GM21717 (cell line): ENCODE measurements around the gene ARHGDIB.

Experiments used
- ATAC-seq: cut with Tn5 transposase; IDR thresholded peaks from one replicate; pipeline ENCODE4 v1.9.1; 2021; ENCODE audit warnings: mild to moderate bottlenecking, moderate library complexity; ENCODE audit not compliant: unreplicated experiment

Gene ARHGDIB

DNA sequence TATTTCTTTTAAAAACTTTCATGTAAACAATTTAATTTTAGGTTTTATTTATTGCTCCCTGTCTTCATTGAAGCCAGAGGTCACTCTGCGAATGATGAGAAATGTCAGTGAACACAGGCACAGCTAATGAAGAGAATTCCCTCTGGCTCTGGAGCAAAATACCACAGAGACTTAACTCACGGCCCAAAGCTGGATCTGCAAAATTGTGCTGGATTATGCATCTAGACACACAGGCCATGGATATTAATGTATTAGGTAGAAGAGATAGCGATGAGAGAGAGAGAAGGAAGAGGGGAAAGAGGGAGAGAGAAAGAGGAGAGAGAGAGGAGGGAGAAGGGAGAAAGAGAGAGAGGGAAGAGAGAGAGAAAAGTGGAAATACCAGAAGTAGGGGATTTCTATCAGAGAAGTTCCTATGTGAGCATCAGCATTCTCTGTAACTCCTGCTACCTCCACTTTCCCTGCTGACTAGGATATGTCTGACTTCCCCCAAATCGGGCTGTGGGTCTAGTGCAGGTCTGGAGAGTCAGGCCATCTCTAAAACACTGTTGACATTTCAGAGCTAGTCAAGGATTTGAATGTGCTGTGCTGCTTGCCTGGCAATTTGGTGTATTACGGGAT lies 3.7 kb downstream of the ARHGDIB start:
- no peak for ATAC-seq

GRCh38 chr12:14956905-14957304 lies 4.5 kb downstream of the ARHGDIB start:
- no peak for ATAC-seq

DNA sequence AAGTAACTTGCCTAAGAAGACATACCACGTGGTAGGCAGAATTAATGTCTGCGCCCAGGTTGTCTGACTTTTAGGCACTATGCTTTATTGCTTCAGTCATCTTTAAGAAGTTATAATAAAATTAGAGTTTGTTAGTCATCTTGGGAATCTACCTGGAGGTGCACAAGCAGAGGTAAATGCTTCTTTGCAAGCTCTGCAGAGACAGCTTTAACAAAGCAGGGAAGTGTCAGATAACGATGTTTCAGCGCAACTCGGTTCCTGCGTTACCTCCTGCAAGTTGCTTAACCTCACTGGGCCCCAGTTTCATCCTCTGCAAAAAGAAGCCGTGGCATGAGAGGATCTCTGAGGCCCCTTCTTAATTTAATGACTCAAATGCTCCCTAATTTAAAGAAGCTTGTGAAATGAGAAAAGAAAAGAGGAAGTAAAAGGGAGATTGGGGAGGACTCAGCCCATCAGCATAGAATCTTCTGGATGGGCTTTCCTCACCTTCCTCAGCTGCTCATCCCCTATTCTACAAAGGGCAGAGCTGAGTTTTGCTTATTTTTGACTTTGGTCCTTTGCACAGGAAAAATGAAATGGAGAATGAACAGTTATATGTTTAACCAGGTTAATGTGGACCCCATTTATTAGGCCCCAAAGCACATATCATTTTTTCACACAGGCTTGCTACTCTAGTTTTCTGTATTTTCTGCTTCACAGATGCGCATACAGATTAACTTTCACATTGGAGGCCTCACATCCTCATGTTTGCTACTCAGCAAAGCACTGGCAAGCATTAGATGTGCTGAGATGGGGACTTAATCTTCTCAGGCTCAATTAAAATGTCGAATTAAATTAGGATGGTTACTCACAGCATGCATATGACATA lies 5.1 kb downstream of the ARHGDIB start:
- peak; percentile 34 for ATAC-seq

- ATAC-seq = no peak
Observed at GRCh38 chr12:14954269-14954668, 7.1 kb downstream of the ARHGDIB start.

- no peak for ATAC-seq
Observed at GRCh38 chr12:14953752-14954151, 7.6 kb downstream of the ARHGDIB start.

- ATAC-seq = peak; percentile 57
Observed at GRCh38 chr12:14952299-14952921, 9.0 kb downstream of the ARHGDIB start.

DNA sequence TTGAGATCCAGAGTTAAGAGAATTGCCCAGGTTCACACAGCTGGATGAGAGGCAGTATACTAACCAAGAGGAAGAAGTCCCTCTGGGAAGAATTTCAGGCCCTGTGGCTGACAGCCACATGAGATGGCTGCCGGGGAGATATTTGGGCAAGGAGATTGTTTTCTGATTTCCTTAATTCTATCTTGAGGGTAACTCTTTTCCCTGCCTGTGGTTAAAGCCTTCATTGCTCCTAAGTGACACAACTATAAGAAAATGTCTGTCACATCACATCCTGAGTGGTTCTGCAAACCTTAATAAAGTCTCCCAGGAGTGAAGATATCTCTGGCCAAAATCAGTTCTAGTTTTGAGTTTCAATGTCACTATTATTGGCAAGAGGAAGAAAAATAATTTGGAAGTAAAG lies 9.6 kb downstream of the ARHGDIB start:
- ATAC-seq = no peak

- ATAC-seq = no peak
Observed at GRCh38 chr12:14950982-14951746, 10.2 kb downstream of the ARHGDIB start.

DNA sequence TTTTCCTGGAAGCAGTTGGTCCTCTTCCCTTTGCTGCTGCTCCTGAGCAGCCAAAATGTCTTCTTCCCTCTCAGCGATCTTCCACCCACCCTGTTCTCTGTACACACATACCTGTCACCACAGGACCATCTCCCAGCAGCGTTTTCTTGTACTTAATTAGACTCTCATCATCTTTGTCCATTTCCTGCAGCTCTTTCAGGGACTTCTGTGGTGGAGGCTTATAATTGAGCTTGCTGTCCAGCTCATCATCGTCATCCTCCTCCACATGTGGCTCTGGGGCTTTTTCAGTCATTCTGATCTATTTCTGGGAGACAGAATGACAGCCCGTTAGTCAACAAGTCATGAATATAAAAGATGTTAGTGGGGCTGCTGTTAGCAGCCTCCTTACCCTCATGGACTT lies 11.0 kb downstream of the ARHGDIB start:
- no peak for ATAC-seq

DNA sequence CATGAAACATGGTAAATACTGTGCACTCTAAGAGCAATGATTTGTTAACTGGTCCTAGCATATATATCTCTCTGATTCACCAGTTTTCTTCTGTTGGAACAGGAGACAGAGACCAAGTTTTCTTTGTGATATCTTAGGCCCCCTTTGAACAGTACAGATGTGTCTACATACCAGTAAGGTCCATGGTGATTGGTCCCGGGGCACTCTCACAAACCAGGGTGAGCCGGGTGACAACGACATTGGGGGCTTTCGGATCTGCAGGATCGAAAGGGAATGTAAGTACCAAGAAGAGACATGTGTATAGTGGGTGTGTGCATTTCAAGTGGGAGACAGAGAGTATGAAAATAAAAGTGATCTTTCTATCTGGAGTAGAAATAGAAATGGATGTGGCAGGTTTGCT lies 11.8 kb downstream of the ARHGDIB start:
- no peak for ATAC-seq

DNA sequence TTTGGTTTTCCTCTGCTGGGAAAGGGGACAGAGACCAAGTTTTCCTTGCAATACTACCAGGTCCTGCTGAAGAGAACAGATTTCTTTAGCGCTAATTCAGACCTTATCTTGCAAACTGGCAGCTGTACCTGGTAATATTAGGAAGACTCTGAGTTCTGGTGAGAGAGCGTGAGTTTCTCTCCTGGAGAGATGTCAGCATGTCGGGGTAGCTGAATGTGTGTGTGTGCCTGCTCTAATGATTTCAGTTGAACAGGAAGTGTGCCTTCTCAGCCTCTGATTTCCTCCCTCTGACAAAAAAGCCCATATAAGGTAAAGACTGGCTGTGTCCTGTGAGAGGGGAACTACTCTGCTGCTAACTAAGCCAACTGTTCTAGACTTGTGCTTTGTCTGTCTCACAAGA lies 12.7 kb downstream of the ARHGDIB start:
- ATAC-seq = peak; percentile 90

DNA sequence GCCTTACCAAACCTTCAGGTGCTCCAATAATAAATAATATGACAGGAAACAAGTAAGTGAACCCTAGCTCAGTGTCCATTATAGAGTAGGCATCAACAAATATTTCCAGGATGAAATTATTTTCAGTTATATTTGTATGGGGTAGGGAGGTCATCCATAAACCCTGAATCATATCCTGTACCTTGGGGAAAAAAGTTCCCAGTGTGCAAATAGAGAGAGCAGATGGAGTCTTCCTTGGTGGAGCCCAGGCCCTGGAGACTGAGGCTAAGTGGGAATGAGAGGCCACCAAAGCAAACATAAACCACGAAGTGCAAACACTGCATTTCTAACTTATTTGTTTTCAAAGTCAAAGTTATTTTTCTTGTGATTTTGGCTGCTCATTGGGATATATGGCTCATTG lies 14.5 kb downstream of the ARHGDIB start:
- no peak for ATAC-seq

GRCh38 chr12:14946162-14946561 lies 15.2 kb downstream of the ARHGDIB start:
- no peak for ATAC-seq

DNA sequence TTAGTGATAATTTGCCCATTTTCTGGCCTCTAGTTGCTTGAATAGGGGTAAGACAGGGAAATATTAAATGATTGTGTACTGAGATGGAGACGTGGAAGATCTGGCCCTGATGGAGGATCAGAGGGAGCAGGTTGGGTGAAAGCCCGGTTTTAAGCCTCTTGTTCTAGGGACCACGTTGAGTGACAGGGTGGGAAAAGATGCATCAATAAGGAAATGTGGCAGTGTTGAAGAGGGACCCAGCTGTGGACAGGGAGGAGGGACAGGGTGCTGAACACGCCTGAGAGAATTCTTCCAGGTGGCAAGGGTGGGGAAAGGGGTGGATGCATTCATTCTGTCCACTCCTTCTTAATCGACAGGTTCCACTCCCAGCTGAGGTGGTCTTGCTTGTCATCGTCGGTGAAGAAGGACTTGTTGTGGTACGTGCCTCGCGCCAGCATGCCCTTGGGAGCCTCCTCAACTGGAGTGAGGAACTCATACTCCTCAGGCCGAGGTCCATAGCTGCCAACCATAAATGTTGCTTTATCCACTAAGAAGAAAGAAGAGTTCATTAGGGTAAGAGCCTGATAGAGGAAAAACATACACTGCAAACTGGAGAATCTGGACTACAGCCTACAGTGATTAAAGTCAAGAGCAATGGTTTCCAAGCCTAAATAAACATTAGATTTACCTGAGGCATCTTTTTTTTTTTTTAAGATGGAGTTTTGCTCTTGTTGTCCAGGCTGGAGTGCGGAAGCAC lies 19.0 kb downstream of the ARHGDIB start:
- ATAC-seq = no peak

DNA sequence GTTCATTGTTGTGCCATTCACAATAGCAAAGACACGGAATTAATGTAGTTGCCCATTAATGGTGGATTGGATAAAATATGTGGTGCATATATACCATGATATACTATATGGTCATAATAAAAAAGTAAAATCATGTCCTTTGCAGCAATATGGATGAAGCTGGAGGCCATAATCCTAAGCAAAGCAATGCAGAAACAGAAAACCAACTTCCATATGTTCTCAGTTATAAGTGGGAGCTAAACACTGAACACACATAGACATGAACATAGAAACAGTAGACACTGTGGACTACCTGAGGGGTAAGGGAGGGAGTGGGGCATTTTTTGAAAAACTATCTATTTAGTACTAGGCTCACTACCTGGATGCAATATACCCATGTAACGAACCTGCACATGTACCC lies 20.0 kb downstream of the ARHGDIB start:
- ATAC-seq = no peak

DNA sequence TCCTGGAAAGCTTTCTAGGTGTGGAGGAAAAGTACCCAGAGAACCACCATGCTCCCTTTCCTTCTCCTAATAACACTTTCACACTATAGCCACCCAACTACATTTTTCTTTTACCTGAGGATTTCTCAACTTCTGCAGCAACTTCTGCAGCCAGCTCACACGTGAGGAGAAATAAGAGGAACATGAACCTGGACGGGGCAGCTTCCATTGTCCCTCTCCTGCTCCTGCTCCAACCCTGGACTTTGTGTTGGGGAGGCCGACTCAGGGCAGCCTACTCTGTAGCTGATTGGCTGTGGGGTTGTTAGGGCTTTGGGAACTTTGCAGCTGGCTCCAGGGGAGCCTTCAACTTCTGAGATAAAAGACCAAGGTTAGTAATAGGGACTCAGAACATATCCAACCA lies 23.1 kb downstream of the ARHGDIB start, which contains the start of gene ERP27:
Gene ERP27, minus strand, starts transcription at position 237 of the 400 bp plus-strand sequence. Its CDS starts 29 bp downstream, at position 208.
- ATAC-seq = no peak

- no peak for ATAC-seq
Observed at GRCh38 chr12:14937689-14938088, 23.7 kb downstream of the ARHGDIB start.

DNA sequence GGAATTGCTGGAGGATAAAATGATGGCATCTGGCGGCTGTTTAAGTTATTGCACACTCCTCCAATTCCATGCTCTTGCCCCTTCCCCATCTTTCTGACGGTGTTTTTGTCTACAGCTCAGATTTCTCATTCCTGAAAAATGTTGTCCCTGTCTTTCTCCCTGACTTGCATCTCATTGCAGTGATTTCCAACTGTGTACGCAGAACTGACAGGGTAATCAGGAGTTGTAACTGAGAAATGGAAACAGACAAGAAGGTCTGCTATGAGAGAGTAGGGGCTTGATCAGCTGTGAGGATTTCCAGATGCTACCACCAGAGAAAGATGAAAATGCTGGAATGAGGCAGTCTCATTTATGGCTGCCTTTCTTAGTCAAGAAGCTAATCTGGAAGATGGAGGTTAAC lies 24.4 kb downstream of the ARHGDIB start:
- no peak for ATAC-seq

- ATAC-seq = no peak
Observed at GRCh38 chr12:14936224-14936861, 25.1 kb downstream of the ARHGDIB start.

DNA sequence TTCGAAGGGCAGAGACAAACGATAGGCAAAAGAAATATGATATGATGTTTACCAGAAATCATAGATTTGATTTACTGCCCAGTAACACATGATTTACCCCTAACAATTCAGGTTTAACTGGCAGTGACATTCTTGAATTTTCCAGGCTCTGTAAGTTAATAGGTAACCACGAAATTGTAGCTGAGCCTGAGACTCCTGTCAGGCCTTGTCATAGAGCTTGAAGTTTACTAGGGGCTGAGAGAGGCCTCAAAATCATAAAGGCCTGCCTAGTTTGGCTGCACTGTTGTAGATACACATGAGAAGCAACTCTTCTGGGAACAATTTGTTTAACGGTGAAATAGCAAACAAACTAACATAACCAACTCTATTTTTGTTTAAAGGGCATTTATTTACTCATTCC lies 26.4 kb downstream of the ARHGDIB start:
- ATAC-seq = no peak
